Activated T-helper 17 cell treated with anti-CD3 and anti-CD28 coated beads, Interleukin-2, amount 50 U/mL, for 72 hours (primary cell): ENCODE results near the gene EMC10. TPM values are rescaled to one million over a fixed set of nuclear protein-coding genes. Genes with fewer than 3 reads are reported as not detected.
"Not testable (repeated sequence)": the region's sequence is repeated elsewhere in the genome, so short reads cannot be mapped to it uniquely, and the experiment has no call there.

Source experiments
- ATAC-seq: fragments of 150-1000 bp; cut with Tn5 transposase; replicated peaks from 2 replicates; pipeline ENCODE4 v1.10.0; 2021; ENCODE audit warnings: mild to moderate bottlenecking, moderate library complexity
- H3K27ac Mint-ChIP-seq: one replicate; pipeline ENCODE4 v1.8.0; 2022; ENCODE audit warnings: mixed read lengths
- H3K27me3 Mint-ChIP-seq: one replicate; pipeline ENCODE4 v1.8.0; 2022; ENCODE audit warnings: mixed read lengths
- H3K36me3 Mint-ChIP-seq: one replicate; pipeline ENCODE4 v1.8.0; 2022; ENCODE audit warnings: low read depth, mild to moderate bottlenecking, mixed read lengths
- H3K4me1 Mint-ChIP-seq: one replicate; pipeline ENCODE4 v1.8.0; 2022; ENCODE audit warnings: mixed read lengths
- H3K4me3 Mint-ChIP-seq: one replicate; pipeline ENCODE4 v1.8.0; 2022; ENCODE audit warnings: mild to moderate bottlenecking, mixed read lengths
- H3K9me3 Mint-ChIP-seq: one replicate; pipeline ENCODE4 v1.8.0; 2022; ENCODE audit warnings: mixed read lengths
- total RNA-seq, 2 donors: library from RNA; stranded (reverse); gene quantifications; one replicate each; pipeline ENCODE4 v1.2.3, GENCODE V29; 2022

The EMC10 gene
- total RNA-seq, 2 donors from 2014 or later, result 31.3 to 57.8 TPM

DNA sequence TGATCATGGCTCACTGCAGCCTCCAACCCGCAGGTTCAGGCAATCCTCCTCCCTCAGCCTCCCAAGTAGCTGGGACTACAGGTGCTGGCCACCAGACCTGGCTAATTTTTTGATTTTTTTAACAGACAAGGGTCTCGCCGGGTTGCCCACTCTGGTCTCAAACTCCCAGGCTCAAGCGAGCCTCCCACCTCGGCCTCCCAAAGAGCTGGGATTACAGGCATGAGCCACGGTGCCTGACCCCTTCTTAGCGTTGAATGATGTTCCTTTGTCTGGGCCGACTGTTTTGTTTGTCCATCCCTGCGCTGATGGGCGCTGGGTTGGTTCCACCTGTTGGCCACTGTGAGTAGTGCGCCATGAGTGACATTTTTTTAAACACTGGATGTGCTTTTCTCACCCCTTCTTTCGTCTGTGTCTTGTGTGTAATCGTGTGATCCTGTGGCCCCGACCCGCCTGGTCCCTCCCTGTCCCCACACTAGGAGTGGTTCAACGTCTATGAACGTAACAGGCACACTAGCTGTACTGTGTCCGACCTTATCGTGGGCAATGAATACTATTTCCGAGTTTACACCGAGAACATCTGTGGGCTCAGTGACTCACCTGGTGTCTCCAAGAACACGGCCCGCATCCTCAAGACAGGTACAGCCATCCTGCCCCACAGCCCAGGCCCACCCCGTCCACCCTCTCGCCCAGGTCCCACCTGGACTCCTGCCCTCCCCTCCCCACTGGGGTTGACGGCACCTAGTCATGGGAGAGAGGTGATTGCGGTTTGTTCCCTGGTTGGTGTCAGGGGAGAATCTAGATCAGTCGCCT is 15.0 kb upstream of the EMC10 start:
- H3K9me3 Mint-ChIP-seq, result no peaks in the 10 kb centered on the region
- peaks cover 8% of the 10 kb centered on the region for H3K27me3 Mint-ChIP-seq
- no peaks in the 10 kb centered on the region for H3K36me3 Mint-ChIP-seq
- H3K27ac Mint-ChIP-seq, result peak overlapping the region; percentile 57
- no peak overlapping the region for H3K4me3 Mint-ChIP-seq
- peak; percentile 74 for ATAC-seq
- peaks cover 12% of the 10 kb centered on the region for H3K4me1 Mint-ChIP-seq

DNA sequence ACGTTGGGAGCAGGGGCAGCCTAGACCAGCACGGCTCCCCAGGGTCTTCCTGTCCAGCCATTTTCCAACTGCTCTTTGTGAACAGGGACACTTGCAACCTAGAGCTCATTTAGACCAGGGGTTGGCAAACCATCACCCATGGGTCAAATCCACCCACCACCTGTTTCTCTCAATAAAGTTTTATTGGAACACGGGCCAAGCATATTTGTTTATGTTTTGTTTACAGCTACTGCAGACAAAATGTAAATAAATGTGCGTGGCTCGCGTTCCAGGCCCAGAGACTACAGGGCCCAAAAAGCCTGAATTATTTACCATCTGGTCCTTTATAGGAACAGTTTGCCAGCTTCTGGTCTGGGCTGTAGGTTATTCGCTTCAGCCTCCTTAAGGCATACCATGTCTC is 13.3 kb upstream of the EMC10 start:
- Mint-ChIP-seq H3K9me3 (no peaks in the 10 kb centered on the region), H3K27me3 (peaks cover 4% of the 10 kb centered on the region), H3K4me3 (no peak overlapping the region), H3K36me3 (no peaks in the 10 kb centered on the region), H3K27ac (no peak overlapping the region), H3K4me1 (peaks cover 12% of the 10 kb centered on the region)
- no peak for ATAC-seq

DNA sequence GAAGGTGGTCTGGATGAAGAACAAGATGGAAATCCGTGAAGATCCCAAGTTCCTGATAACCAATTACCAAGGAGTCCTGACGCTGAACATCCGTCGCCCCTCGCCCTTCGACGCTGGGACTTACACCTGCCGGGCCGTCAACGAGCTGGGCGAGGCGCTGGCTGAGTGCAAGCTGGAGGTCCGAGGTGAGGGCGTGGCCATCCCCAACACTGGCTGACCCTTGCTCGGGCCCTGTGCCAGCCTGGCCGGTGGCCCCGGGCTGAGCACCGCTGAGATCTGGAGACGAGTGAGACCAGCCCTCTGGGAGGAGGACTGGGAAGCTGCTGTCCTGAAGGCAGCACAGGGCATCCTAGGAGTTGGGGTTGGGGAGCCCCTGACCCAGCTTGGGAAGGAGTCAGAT is 12.0 kb upstream of the EMC10 start:
- H3K36me3 Mint-ChIP-seq, result no peaks in the 10 kb centered on the region
- no peak overlapping the region for H3K27ac Mint-ChIP-seq
- ATAC-seq, result no peak
- H3K4me1 Mint-ChIP-seq, result peaks cover 12% of the 10 kb centered on the region
- H3K4me3 Mint-ChIP-seq, result no peak overlapping the region
- H3K9me3 Mint-ChIP-seq, result no peaks in the 10 kb centered on the region
- H3K27me3 Mint-ChIP-seq, result peaks cover 7% of the 10 kb centered on the region

DNA sequence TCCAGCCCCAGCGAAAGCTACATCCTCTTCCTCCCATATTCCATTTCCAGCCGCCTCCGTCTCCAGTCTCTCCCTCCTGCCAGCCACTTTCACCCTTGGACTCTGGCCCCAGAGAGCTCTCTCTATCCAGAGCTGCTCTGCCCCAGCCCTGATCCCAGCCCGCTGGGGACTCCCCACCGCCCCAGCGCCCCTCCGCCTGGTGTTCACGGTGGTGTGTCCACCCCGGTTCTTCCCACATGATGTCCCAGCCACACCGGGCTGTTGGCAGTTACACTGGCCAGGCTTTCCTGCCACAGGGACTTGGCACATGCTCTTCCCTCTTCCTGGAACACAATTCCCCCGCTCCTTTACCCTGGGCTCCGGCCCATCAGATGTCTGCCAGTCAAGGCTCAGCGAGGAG is 11.3 kb upstream of the EMC10 start:
- H3K36me3 Mint-ChIP-seq, result no peaks in the 10 kb centered on the region
- H3K4me1 Mint-ChIP-seq, result peaks cover 11% of the 10 kb centered on the region
- H3K27me3 Mint-ChIP-seq, result peaks cover 7% of the 10 kb centered on the region
- no peak overlapping the region for H3K4me3 Mint-ChIP-seq
- H3K27ac Mint-ChIP-seq, result no peak overlapping the region
- no peak for ATAC-seq
- H3K9me3 Mint-ChIP-seq, result no peaks in the 10 kb centered on the region

DNA sequence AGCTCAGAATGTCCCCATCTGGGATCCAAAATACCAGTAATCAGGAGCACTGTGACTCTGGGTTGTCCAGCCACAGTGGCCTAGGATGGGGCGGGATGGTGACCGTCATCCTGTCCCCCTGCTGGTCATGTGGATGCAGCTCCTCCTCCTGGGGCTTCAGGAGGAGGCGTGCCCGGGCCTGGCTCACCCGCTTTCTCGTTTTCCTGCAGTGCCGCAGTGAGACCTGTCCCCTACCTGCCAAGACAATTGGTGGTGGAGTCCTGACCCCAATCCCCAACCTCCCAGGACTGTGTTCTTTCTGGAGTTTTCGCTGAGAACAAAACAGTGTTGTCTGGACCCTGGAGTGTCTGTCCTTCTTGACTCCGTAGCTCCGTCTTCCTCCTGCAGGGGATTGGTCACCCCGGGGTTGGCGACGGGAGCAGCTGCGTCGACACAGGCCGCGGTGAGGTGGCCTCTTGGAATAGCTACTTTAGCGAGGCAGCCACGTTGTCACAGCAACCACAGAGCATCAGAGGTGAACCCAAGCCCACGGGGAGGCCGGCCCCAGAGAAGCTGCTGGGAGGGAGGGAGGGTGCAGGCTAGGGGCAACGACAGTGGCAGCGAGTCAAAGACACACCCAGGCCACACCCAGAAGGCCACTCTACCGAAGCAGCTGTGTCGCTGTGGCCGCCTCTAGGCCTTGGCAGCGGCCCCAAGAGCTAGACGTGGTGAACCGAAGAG is 10.2 kb upstream of the EMC10 start:
- H3K4me3 Mint-ChIP-seq, result no peak overlapping the region
- no peak overlapping the region for H3K27ac Mint-ChIP-seq
- no peaks in the 10 kb centered on the region for H3K36me3 Mint-ChIP-seq
- H3K4me1 Mint-ChIP-seq, result peaks cover 4% of the 10 kb centered on the region
- peaks cover 7% of the 10 kb centered on the region for H3K27me3 Mint-ChIP-seq
- H3K9me3 Mint-ChIP-seq, result no peaks in the 10 kb centered on the region
- ATAC-seq, result no peak

DNA sequence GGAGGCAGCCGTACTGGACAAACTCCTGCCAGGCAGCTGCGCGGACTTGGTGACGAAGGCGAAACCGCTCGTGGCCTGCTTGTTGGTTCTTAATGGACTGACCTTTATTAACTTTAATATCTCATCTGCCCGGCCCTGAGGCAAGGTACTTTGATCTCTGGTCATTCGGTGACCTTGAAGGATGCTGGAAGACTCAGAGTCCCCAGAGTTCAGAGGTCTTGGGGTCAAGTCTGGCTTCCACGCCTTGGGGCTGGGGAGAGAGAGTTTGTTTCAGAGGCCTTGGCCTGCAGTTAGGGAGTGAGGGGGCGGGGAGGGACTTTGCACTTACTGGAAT is 9.6 kb upstream of the EMC10 start:
- Mint-ChIP-seq H3K36me3 (no peaks in the 10 kb centered on the region), H3K9me3 (no peaks in the 10 kb centered on the region), H3K27me3 (peaks cover 7% of the 10 kb centered on the region), H3K27ac (no peak overlapping the region), H3K4me3 (no peak overlapping the region), H3K4me1 (no peaks in the 10 kb centered on the region)
- ATAC-seq, result no peak

DNA sequence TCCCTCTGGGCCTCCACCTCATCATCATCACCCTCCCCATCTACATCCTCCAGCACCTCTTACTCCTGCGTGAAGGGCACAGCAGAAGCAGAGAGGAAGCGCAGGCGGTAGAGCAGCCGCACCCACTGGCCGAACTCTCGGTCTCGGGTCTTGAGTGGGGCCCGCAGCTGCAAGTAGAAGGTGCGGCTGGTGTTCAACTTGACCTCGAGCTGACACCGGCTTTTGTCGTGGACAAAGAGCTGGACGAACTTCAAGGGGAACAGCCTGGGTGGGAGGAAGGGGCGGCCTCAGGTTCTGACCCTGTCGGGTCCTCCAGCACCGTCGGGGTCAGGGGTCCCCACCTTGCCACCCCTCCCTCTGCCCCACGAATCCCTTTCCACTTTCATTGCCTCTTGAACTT is 8.7 kb upstream of the EMC10 start:
- no peak overlapping the region for H3K4me3 Mint-ChIP-seq
- H3K27me3 Mint-ChIP-seq, result peaks cover 7% of the 10 kb centered on the region
- H3K9me3 Mint-ChIP-seq, result no peaks in the 10 kb centered on the region
- no peaks in the 10 kb centered on the region for H3K4me1 Mint-ChIP-seq
- no peak for ATAC-seq
- no peak overlapping the region for H3K27ac Mint-ChIP-seq
- no peaks in the 10 kb centered on the region for H3K36me3 Mint-ChIP-seq

DNA sequence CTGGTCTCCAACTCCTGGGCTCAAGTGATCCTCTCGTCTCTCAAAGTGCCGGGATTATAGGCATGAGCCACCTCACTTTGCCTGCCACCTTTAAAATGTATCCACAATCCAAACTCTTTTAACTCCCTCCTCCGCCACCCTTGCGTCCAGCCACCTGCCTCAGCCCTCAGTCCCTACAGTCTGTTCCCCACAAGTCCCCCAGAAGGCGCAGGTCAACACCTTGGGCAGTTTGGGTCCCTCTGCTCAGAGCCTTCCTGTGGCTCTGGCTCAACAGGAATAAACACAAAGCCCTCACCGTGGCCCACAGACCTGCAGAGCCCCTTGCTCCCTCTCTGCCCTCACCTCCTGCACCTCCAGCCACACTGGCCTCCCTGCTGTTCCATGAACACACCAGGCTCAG is 7.5 kb upstream of the EMC10 start:
- Mint-ChIP-seq H3K4me3 (no peak overlapping the region), H3K9me3 (no peaks in the 10 kb centered on the region), H3K36me3 (no peaks in the 10 kb centered on the region), H3K4me1 (no peaks in the 10 kb centered on the region), H3K27ac (peak overlapping the region; percentile 18), H3K27me3 (peaks cover 3% of the 10 kb centered on the region)
- no peak for ATAC-seq

DNA sequence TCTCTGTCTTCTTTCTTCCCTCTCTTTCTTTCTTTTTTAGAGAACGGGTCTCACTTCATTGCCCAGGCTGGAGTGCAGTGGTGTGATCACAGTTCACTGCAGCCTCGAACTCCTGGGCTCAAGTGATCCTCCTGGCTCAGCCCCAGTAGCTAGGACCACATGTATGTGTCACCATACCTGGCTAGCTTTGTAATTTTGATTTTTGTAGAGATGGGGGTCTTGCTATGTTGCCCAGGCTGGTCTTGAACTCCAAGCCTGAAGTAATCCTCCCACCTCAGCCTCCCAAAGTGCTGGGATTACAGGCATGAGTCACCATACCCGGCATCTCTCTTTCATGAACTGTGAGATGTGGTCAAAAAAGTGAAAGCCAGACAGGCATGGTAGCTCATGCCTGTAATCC is 3.0 kb upstream of the EMC10 start:
- H3K36me3 Mint-ChIP-seq, result peaks cover 24% of the 10 kb centered on the region
- not testable (repeated sequence) for H3K9me3 Mint-ChIP-seq, H3K4me3 Mint-ChIP-seq, ATAC-seq, H3K27me3 Mint-ChIP-seq
- peak overlapping the region; percentile 48 for H3K27ac Mint-ChIP-seq
- peaks cover 12% of the 10 kb centered on the region for H3K4me1 Mint-ChIP-seq

DNA sequence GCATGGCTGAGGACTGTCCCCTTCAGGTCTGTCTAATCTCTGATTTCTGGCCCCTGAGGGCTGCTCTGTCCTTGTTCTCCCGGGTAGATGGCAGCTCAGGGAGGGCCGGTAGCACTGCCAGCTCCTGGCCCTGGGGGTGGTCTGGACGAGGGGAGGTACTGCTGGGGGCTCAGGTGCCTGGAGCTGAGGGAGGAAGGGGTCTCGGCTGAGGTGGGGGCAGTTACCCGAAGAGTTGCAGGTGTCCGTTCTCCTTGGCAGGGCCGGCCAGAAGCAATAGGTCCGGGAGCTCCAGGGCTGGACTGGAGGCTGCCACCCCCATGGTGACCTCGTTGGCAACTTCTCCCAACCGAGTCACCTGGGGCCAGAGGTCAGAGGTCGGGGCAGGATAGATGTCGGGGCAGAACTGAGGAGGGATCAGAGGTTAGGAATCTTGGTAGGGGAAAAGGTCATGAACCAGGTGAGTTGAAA is 1.2 kb upstream of the EMC10 start:
- H3K36me3 Mint-ChIP-seq, result peaks cover 36% of the 10 kb centered on the region
- H3K27ac Mint-ChIP-seq, result peak overlapping the region; percentile 98
- H3K4me1 Mint-ChIP-seq, result peaks cover 12% of the 10 kb centered on the region
- no peaks in the 10 kb centered on the region for H3K9me3 Mint-ChIP-seq
- H3K27me3 Mint-ChIP-seq, result no peaks in the 10 kb centered on the region
- H3K4me3 Mint-ChIP-seq, result peak overlapping the region; percentile 99
- ATAC-seq, result no peak

DNA sequence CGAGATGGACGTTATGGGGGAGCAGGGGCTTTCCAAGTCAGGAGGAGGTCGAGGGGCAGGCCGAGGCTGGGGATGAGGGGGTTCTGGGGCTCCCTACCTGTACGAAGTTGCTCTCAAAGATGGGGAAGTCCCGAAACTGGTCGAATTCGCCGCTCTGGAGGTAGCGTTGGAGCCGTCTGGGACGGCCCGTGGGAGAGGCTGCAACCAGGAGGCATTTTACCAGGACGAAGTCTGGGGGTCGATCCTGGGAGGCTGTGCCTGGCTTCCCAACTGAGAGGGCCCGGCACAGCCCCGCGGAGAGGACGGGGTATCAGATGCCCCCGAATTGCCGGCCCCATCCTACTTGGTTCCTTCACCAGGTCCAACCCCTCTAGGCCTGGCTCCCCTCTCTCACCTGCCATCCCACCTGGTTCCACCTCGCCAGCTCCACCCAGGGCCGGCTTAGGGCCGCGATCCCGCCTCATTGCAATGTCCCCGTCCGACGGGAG is 527 bp upstream of the EMC10 start:
- H3K27me3 Mint-ChIP-seq, result no peaks in the 10 kb centered on the region
- peaks cover 39% of the 10 kb centered on the region for H3K36me3 Mint-ChIP-seq
- ATAC-seq, result no peak
- H3K4me1 Mint-ChIP-seq, result peaks cover 12% of the 10 kb centered on the region
- no peaks in the 10 kb centered on the region for H3K9me3 Mint-ChIP-seq
- H3K27ac Mint-ChIP-seq, result peak overlapping the region; percentile 98
- peak overlapping the region; percentile 99 for H3K4me3 Mint-ChIP-seq

DNA sequence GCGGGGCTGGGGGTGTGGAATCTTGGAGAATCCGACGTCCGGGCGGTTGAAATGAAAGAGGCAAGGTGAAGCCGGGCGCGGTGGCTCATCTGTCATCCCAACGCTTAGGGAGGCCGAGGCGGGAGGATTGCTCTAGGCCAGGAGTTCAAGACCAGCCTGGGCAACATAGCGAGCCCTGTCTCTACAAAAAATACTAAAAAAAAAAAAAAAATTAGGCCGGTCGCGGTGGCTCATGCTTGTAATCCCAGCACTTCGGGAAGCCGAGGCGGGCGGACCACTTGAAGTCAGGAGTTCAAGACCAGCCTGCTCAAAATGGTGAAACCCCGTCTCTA is 566 bp downstream of the EMC10 start:
- Mint-ChIP-seq H3K9me3 (no peaks in the 10 kb centered on the region), H3K4me1 (peaks cover 12% of the 10 kb centered on the region), H3K27ac (peak overlapping the region; percentile 98), H3K27me3 (no peaks in the 10 kb centered on the region), H3K4me3 (peak overlapping the region; percentile 99), H3K36me3 (peaks cover 45% of the 10 kb centered on the region)
- no peak for ATAC-seq

DNA sequence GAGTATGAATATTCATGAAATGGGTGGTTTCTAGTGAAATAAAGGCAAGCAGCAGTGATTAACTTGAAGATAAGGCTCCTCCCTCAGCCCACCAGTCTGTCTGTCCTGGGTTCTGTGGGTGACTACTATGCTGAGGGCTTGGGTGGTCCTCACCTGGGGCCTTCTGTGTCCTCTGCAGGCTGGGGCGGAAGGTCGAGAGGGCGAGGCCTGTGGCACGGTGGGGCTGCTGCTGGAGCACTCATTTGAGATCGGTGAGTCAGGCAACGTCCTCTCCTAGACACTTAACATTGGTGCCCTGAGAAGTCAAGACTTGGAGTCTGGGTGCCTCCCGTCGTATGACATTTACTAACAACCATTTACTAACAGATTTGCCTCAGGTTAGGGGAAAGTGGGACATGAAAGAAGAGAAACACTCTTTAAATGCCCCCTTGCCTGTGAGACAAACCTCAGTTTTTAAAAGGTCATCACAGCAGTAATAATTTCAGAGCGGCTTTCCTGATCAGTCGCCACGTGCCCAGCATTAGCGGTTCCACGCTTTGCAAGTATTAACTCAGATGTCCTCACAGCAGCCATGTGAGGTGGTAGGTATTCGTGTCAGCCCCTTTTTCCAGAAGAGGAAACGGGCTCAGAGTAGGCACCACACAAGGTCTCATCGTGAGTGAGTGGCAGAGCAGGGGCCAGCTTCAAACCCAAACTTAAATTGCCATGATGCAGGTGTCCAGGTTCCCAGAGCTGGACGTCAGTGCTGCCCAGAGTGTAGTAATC is 1.6 kb downstream of the EMC10 start:
- H3K4me3 Mint-ChIP-seq, result peak overlapping the region; percentile 99
- peaks cover 53% of the 10 kb centered on the region for H3K36me3 Mint-ChIP-seq
- H3K4me1 Mint-ChIP-seq, result peaks cover 12% of the 10 kb centered on the region
- H3K27me3 Mint-ChIP-seq, result no peaks in the 10 kb centered on the region
- no peak for ATAC-seq
- peak overlapping the region; percentile 16 for H3K27ac Mint-ChIP-seq
- H3K9me3 Mint-ChIP-seq, result no peaks in the 10 kb centered on the region

DNA sequence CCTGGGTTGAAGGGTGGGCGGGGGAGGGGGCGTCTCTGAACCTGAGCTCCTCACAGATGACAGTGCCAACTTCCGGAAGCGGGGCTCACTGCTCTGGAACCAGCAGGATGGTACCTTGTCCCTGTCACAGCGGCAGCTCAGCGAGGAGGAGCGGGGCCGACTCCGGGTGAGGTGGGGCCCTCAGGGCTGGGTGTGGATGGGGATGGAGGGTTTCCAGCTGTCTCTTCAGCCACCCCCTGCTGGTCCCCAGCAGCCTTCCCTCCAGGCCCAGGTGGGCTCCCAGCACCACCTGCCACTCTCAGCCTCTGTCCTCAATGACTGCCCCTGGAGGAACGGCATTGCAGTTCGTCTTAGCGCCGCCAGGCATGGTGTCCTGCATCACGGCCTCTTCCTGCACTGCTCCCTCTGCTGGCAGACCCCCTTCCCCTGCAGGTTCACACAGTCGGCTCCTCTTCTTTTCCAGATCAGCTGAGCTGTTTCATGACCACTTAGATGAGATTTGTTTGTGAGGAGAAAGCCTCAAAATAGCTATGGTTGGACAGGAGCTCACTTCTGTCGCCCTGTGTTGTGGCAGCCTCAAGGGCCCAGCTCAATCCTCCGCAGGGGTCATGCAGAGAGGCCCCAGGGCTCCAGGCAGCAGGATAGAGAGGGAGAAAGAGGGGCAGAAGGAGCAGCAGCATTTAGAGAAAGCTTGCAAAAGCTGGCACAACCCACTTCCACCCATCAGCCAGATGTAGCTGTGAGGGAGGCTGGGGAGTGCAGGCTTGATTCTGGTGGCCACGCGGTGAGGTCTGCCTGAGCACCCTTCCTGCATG is 2.8 kb downstream of the EMC10 start:
- Mint-ChIP-seq H3K4me3 (no peak overlapping the region), H3K9me3 (no peaks in the 10 kb centered on the region), H3K4me1 (peaks cover 12% of the 10 kb centered on the region), H3K36me3 (peaks cover 65% of the 10 kb centered on the region), H3K27ac (no peak overlapping the region), H3K27me3 (no peaks in the 10 kb centered on the region)
- no peak for ATAC-seq
